Tongue (tissue), 2 donors: Measurements from ENCODE around the gene GYPE. TPM values are rescaled to one million over a fixed set of nuclear protein-coding genes. Genes with fewer than 3 reads are reported as not detected.
"Not testable (repeated sequence)": the region's sequence is repeated elsewhere in the genome, so short reads cannot be mapped to it uniquely, and the experiment has no call there.

Source experiments
- DNase-seq: peaks from one replicate; pipeline ENCODE4 v3.0.0-alpha.2; 2015
- total RNA-seq: library from RNA; depleted of rRNA; stranded (reverse); fragments of >200 nt; gene quantifications from one replicate; pipeline ENCODE4 v1.2.3, GENCODE V29; 2014

GYPE gene
- total RNA-seq, 1 donor from 2014 or later = 0.51 TPM

- DNase-seq = not testable (repeated sequence)
Measured at GRCh38 chr4:143869925-143870324, 35.4 kb downstream of the GYPE start.

GRCh38 chr4:143862716-143863115 is 42.6 kb downstream of the GYPE start:
- not testable (repeated sequence) for DNase-seq

GRCh38 chr4:143858456-143858855 is 46.9 kb downstream of the GYPE start:
- no peak for DNase-seq

GRCh38 chr4:143857391-143858336 is 47.7 kb downstream of the GYPE start:
- DNase-seq = not testable (repeated sequence)

- DNase-seq = not testable (repeated sequence)
Measured at GRCh38 chr4:143856017-143856557, 49.3 kb downstream of the GYPE start.

- not testable (repeated sequence) for DNase-seq
Measured at GRCh38 chr4:143854645-143855044, 50.7 kb downstream of the GYPE start.

GRCh38 chr4:143849296-143849695 is 56.1 kb downstream of the GYPE start:
- not testable (repeated sequence) for DNase-seq

GRCh38 chr4:143843506-143843832 is 61.9 kb downstream of the GYPE start:
- not testable (repeated sequence) for DNase-seq

- DNase-seq = not testable (repeated sequence)
Measured at GRCh38 chr4:143842624-143843505, 62.5 kb downstream of the GYPE start.

- DNase-seq = not testable (repeated sequence)
Measured at GRCh38 chr4:143839413-143839812, 65.9 kb downstream of the GYPE start.

- not testable (repeated sequence) for DNase-seq
Measured at GRCh38 chr4:143834196-143834595, 71.2 kb downstream of the GYPE start.

- DNase-seq = not testable (repeated sequence)
Measured at GRCh38 chr4:143833676-143834075, 71.7 kb downstream of the GYPE start.

GRCh38 chr4:143830576-143830975 is 74.8 kb downstream of the GYPE start:
- DNase-seq = not testable (repeated sequence)

- not testable (repeated sequence) for DNase-seq
Measured at GRCh38 chr4:143829239-143829620, 76.1 kb downstream of the GYPE start.

Other genes starting within 250 kb of the GYPE start
- gene FREM3, start 204.9 kb downstream of the GYPE start, total RNA-seq = not detected
- 5.1 TPM for gene GYPB, start 113.8 kb upstream of the GYPE start, total RNA-seq
- gene GYPA, start 235.2 kb upstream of the GYPE start, total RNA-seq = 5.3 TPM